HepG2 (cell line): ENCODE measurements around the gene PIGV. TPM values are rescaled to one million over a fixed set of nuclear protein-coding genes. Genes with fewer than 3 reads are reported as not detected.

Experiments used
- ASH2L ChIP-seq: fragments of 300-600, 200-600 bp; sonication (generic); IDR thresholded peaks from 2 replicates; pipeline ENCODE4 v1.7.0; 2017; ENCODE audit warnings: low read depth, mild to moderate bottlenecking, moderate library complexity, mixed read lengths, low read length; ENCODE audit not compliant: insufficient read length
- KLF9 ChIP-seq: IDR thresholded peaks from 2 replicates; pipeline ENCODE4 v1.6.1; 2016; ENCODE audit warnings: low read depth
- NCOR1 ChIP-seq: fragments of 200-600 bp; sonication (generic); IDR thresholded peaks from 2 replicates; pipeline ENCODE4 v1.7.0; 2017; ENCODE audit warnings: antibody characterized with exemption, low read length, borderline replicate concordance
- NR2F6 ChIP-seq, 2 experiments: IDR thresholded peaks; 2 replicates each; pipeline ENCODE4 v1.6.1; 2016; ENCODE audit warnings: antibody characterized with exemption in 1 of 2, mild to moderate bottlenecking in 1 of 2
- RNF2 ChIP-seq: fragments of 450-650 bp; conservative IDR thresholded peaks from 2 replicates; pipeline ENCODE4 v1.6.1; 2016; ENCODE audit warnings: low read depth
- THAP11 ChIP-seq: IDR thresholded peaks from 2 replicates; pipeline ENCODE4 v1.6.1; 2016; ENCODE audit warnings: missing biosample characterization, missing genetic modification reagents
- ZBTB14 ChIP-seq: sonication (generic); formaldehyde crosslinking; IDR thresholded peaks from 2 replicates; pipeline ENCODE4 v1.4.0; 2020; ENCODE audit warnings: missing genetic modification reagents
- ZBTB39 ChIP-seq: sonication (generic); formaldehyde crosslinking; IDR thresholded peaks from 2 replicates; pipeline ENCODE4 v1.5.0; 2020; ENCODE audit warnings: missing genetic modification reagents
- ZNF142 ChIP-seq: sonication (generic); formaldehyde crosslinking; IDR thresholded peaks from 2 replicates; pipeline ENCODE4 v1.4.0; 2020; ENCODE audit warnings: missing genetic modification reagents
- ZNF230 ChIP-seq: sonication (generic); formaldehyde crosslinking; IDR thresholded peaks from 2 replicates; pipeline ENCODE4 v1.4.0; 2020; ENCODE audit warnings: mild to moderate bottlenecking, missing genetic modification reagents
- ZNF335 ChIP-seq: sonication (generic); formaldehyde crosslinking; IDR thresholded peaks from 2 replicates; pipeline ENCODE4 v1.4.0; 2020; ENCODE audit warnings: missing genetic modification reagents
- ZNF451 ChIP-seq: sonication (generic); formaldehyde crosslinking; IDR thresholded peaks from 2 replicates; pipeline ENCODE4 v1.5.0; 2020; ENCODE audit warnings: mild to moderate bottlenecking, missing genetic modification reagents
- ZNF569 ChIP-seq: sonication (generic); formaldehyde crosslinking; IDR thresholded peaks from 2 replicates; pipeline ENCODE4 v1.5.0; 2020; ENCODE audit warnings: mild to moderate bottlenecking, missing genetic modification reagents, moderate library complexity, borderline replicate concordance
- ZNF737 ChIP-seq: sonication (generic); formaldehyde crosslinking; IDR thresholded peaks from 2 replicates; pipeline ENCODE4 v1.5.0; 2020; ENCODE audit warnings: missing genetic modification reagents, mild to moderate bottlenecking, borderline replicate concordance
- ZNF790 ChIP-seq: sonication (generic); formaldehyde crosslinking; IDR thresholded peaks from 2 replicates; pipeline ENCODE4 v1.8.0; 2022; ENCODE audit warnings: missing genetic modification reagents, mild to moderate bottlenecking, borderline replicate concordance
- ZSCAN29 ChIP-seq: sonication (generic); formaldehyde crosslinking; conservative IDR thresholded peaks from 2 replicates; pipeline ENCODE4 v1.4.0; 2020; ENCODE audit warnings: mild to moderate bottlenecking, missing genetic modification reagents
- ZXDC ChIP-seq: sonication (generic); formaldehyde crosslinking; IDR thresholded peaks from 2 replicates; pipeline ENCODE4 v1.5.0; 2020; ENCODE audit warnings: mild to moderate bottlenecking, missing genetic modification reagents
- polyA plus RNA-seq, 8 experiments: library from polyadenylated mRNA; depleted of rRNA in 3 of 8; stranded (reverse) in 7 of 8; unstranded in 1 of 8; fragments of >200 nt; fragmentation: Illumina TruSeq in 4 of 8; extraction: Trizol in 4 of 8; gene quantifications; 2 replicates each; pipeline versions ENCODE4 v1.2.1 to v1.2.3, GENCODE V29; 2011 to 2016; ENCODE audit warnings: low read depth in 4 of 8, missing spikeins in 1 of 8, mixed read lengths in 1 of 8; ENCODE audit not compliant: insufficient read depth in 1 of 8
- total RNA-seq, 5 experiments: library from RNA; depleted of rRNA; stranded (reverse); fragments of >200 nt; fragmentation: Illumina TruSeq; extraction: Trizol; gene quantifications; 2 replicates each; pipeline ENCODE4 v1.2.3, GENCODE V29; 2016; ENCODE audit warnings: low read depth in 1 of 5

The PIGV gene
- total and polyA plus RNA-seq, 2 of the 13 experiments (the other 11 are each of a cell fraction or from before 2014, with no cell fraction given) = 13.5 to 22.7 TPM

GRCh38 chr1:26788836-26789611, 1.3 kb downstream of the PIGV start (continued):
- TF ChIP-seq ZXDC (CRISPR knock-in tag) (0 out of 2 replicates have a peak, but pooled peaks have one; percentile 38), ZNF451 (no peak), THAP11 (CRISPR knock-in tag) (peak; percentile 62; the same call in 1 of the 2 replicates), ZBTB39 (CRISPR knock-in tag) (no peak), NR2F6 (IDR thresholded peaks at IDR 0.05) (no peak), NR2F6 (CRISPR knock-in tag; IDR thresholded peaks at IDR 0.05) (peak; percentile 37; the same call in 1 of the 2 replicates), NCOR1 (no peak), ZNF142 (CRISPR knock-in tag) (0 out of 2 replicates have a peak, but pooled peaks have one; percentile 48), ZBTB14 (CRISPR knock-in tag) (no peak), RNF2 (no peak), ZNF230 (CRISPR knock-in tag) (no peak), ZNF335 (CRISPR knock-in tag) (0 out of 2 replicates have a peak, but pooled peaks have one; percentile 44), ASH2L (peak; percentile 3), ZNF790 (CRISPR knock-in tag) (no peak), KLF9 (CRISPR knock-in tag) (no peak), ZSCAN29 (0 out of 2 replicates have a peak, but pooled peaks have one; percentile 32), ZNF737 (no peak), ZNF569 (CRISPR knock-in tag) (no peak)
